Motor neuron (in vitro differentiated cells): ENCODE results near the gene PTPRE. TPM values are rescaled to one million over a fixed set of nuclear protein-coding genes. Genes with fewer than 3 reads are reported as not detected.

ENCODE experiments used
- ATAC-seq, 8 experiments: fragments of 200-7000 bp; cut with Tn5 transposase; replicated peaks in 6 of 8; 2 replicates each; pipeline ENCODE4 v1.8.0; 2021; ENCODE audit warnings: mild to moderate bottlenecking in 8 of 8, moderate library complexity in 8 of 8
- H3K27ac ChIP-seq, 2 donors: fragments of 250-450 bp; sonication (Bioruptor Pico); 2 replicates each; pipeline ENCODE4 v1.9.0; 2021; ENCODE audit warnings: antibody characterized with exemption in 2 of 2, mild to moderate bottlenecking in 2 of 2, moderate library complexity in 1 of 2
- H3K4me1 ChIP-seq, 2 donors: fragments of 250-450 bp; sonication (Bioruptor Pico); replicated peaks in 1 of 2; 2 replicates each; pipeline ENCODE4 v1.6.1; 2021; ENCODE audit warnings: antibody characterized with exemption in 2 of 2, mild to moderate bottlenecking in 2 of 2, moderate library complexity in 1 of 2
- H3K4me3 ChIP-seq, 5 donors: fragments of 250-450 bp; sonication (Bioruptor Pico); 2 replicates each; pipeline ENCODE4 v1.9.0; 2021; ENCODE audit warnings: antibody characterized with exemption in 5 of 5, mild to moderate bottlenecking in 5 of 5, moderate library complexity in 4 of 5
- WGBS, 10 experiments: fragments of 450-650 bp; shearing (Covaris generic); methylation state at CpG; one replicate each; pipeline ENCODE4 v1.0.0; 2022; 5-methylcytosine and 5-hydroxymethylcytosine counted together
- in situ Hi-C, 9 experiments: fragments of 400-800 bp; cut with MboI; loops; one replicate each; pipeline ENCODE4 v1.15.0; 2021; ENCODE audit warnings: low sequenced_read_pairs in 9 of 9, low pct_unique_long_range_greater_than_20kb in 2 of 9; ENCODE audit not compliant: unreplicated experiment in 9 of 9
- total RNA-seq, 8 experiments: library from RNA; unstranded; fragments of 300-600 nt; gene quantifications; 2 replicates each; pipeline versions ENCODE4 v1.2.3 to v1.2.4, GENCODE V29; 2022

Gene PTPRE
- total RNA-seq, 8 experiments from 2014 or later = 0.09 to 17.6 (median 3.9) TPM

DNA sequence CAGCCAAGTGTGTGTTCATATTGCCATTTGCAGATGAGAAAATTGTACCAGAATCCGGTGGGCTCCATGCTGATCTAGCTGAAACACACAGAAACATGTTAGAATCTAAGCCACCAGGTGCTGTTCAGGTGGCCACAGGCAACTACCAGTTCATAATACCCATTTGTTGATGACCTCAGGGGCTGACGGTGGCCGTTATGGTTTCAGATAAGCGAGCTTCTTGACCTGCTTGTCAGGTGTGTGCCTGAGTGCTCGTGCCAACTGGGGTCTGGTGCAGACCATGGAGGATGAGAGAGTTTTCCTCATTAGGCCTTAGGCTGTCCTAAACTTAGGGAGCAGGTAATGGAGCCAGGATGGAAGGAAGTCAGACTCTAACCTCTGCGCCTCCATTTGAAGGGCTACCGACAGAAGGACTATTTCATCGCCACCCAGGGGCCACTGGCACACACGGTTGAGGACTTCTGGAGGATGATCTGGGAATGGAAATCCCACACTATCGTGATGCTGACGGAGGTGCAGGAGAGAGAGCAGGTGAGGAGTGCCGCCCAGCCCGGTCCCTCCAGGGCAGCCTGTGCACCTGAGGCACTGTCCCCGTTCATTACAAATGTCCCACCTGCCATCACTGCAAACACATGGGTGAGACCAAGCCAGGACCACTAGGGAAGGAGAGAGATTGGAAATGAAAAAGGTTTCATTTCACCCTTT lies 166.2 kb downstream of the PTPRE start:
- no peaks in the 10 kb centered on the region for H3K4me1 ChIP-seq
- ATAC-seq = no peak
- 40 to 80% (median 65%) methylated on average over 1 to 8 of the region's 14 CpGs; no CpG with 5 or more reads in 4 of the 10 experiments for WGBS, 10 experiments
- in situ Hi-C loops = loop anchor here in 4 of 9 experiments (10.0 to 25.0 kb wide), 3 partner anchors 72 to 361 kb away; partner anchors contain the start of gene PTPRE (in 1 of the 4)
- no peak overlapping the region for H3K4me3 ChIP-seq
- H3K27ac ChIP-seq = no peak overlapping the region

DNA sequence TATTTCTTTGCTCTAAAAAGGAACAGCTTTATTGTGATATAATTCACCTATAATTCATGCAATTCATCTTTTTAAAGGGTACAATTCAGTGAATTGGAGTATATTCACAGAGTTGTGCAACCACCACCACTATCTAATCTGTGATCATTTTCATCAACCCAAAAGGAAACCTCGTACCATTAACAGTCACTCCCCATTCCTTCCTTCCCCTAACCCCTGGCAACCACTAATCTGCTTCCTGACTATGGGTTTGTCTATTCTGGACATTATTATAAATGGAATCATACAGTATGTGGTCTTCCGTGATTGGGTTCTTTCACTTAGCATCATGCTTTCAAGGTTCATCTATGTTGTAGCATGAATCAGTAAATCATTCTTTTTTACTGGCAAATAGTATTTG lies 167.0 kb downstream of the PTPRE start:
- in situ Hi-C loops = loop anchor here in 4 of 9 experiments (10.0 to 25.0 kb wide), 3 partner anchors 71 to 362 kb away; partner anchors contain the start of gene PTPRE (in 1 of the 4)
- 41 to 100% (median 92%) methylated on average over 1 to 2 of the region's 2 CpGs; no CpG with 5 or more reads in 3 of the 10 experiments for WGBS, 10 experiments
- Histone ChIP-seq H3K4me1 (no peaks in the 10 kb centered on the region), H3K27ac (no peak overlapping the region), H3K4me3 (no peak overlapping the region)
- no peak for ATAC-seq

DNA sequence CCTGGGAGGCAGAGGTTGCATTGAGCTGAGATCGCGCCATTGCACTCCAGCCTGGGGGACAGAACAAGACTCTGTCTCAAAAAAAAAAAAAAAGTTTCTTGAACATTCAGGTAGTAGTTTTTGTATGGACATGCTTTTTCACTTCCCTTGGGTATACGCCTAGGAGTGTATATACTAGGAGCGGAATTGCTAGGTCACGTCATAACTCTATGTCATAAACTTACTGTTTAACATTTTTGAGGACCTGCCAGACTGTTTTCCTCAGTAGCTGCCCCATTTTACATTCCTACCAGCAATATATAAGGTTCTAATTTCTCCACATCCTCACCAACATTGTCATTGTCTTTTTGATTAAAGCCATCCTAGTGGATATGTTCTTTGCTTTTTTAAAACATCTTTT lies 167.7 kb downstream of the PTPRE start:
- Histone ChIP-seq H3K4me1 (no peaks in the 10 kb centered on the region), H3K27ac (no peak overlapping the region), H3K4me3 (no peak overlapping the region)
- ATAC-seq = no peak
- in situ Hi-C loops = loop anchor here in 4 of 9 experiments (10.0 to 25.0 kb wide), 3 partner anchors 70 to 362 kb away; partner anchors contain the start of gene PTPRE (in 1 of the 4)
- 71 to 100% (median 92%) methylated on average over 1 to 5 of the region's 5 CpGs; no CpG with 5 or more reads in 2 of the 10 experiments for WGBS, 10 experiments

DNA sequence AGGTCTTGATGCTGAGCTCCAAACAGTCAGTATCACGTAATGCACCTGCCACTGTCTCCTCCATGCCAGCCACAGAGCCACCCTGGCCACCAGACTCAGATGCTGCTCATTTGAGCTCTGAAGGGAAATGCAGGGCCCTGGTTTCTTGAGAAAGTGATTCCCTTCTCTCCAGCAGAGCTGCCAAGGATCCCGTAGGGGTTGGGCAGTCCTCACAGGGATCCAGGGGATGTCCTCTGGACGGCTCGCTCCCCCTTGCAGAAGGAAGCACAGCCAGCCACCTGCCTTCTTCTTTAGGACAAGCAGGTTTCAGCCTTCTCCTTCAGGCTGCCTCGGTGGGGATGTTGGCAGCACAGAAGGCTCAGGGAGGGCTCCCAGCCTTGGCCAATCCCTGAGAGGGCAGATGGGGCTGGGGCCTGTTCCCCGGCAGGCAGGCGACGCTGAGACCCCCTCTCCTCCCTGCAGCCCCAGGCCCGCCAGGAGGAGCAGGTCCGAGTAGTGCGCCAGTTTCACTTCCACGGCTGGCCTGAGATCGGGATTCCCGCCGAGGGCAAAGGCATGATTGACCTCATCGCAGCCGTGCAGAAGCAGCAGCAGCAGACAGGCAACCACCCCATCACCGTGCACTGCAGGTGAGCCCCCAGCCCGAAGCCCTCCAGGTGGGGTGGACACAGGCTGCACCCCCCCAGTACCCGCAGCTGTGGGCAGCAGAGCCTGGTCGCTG lies 170.4 kb downstream of the PTPRE start:
- WGBS, 10 experiments = 73 to 80% (median 80%) methylated on average over 1 to 2 of the region's 21 CpGs; no CpG with 5 or more reads in 6 of the 10 experiments
- no peak for ATAC-seq
- Histone ChIP-seq H3K27ac (no peak overlapping the region), H3K4me3 (no peak overlapping the region), H3K4me1 (no peaks in the 10 kb centered on the region)
- in situ Hi-C loops = loop anchor here in 2 of 9 experiments (10.0 kb wide), 2 partner anchors 67 to 173 kb away; partner anchors contain the start of gene PTPRE (in 1 of the 2)

DNA sequence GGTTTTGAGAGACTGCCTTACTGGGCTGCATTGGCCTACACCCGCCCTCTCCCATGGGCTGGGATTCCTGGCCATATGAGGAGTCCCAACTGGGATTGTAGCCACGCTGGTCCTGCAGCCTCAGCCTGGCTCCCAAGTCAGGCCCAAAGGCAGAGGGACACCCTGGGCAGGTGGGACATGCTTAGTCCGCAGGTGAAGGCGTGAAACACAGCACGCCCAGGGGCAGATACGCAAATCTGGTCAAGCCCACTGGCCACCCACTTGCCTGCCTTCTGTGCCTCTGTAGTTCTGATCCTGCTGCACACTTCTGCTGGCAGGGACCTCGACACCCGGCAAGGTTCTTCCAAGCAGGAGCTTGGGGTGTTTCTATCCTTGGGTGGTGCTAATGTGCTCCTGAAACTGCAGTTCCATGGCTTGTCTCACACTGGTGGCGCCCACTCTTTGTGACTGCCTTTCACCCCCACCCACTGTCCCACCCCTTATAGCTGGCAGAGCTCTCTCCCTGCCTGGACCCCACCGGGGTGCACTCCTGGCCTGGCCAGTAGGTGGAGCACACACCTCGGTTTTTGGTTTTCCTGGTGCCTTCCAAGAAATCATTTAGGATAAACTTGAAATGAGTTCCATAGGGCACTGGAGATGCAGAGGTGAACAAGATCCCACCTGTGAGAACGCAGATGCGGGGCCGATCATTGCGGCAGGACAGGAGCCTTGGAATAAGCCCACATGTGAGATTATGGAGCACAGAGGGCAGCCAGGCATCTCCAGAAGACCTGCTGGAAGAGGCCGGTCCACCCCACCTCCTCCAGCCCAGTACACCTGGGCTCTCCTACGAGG lies 171.4 kb downstream of the PTPRE start:
- in situ Hi-C loops = loop anchor here in 2 of 9 experiments (10.0 kb wide), 2 partner anchors 66 to 174 kb away; partner anchors contain the start of gene PTPRE (in 1 of the 2)
- no peak overlapping the region for H3K27ac ChIP-seq
- peak; percentile 30 to 95 (median 65) for ATAC-seq
- WGBS, 10 experiments = 0 to 73% (median 46%) methylated on average over 1 to 9 of the region's 17 CpGs; no CpG with 5 or more reads in 6 of the 10 experiments
- no peaks in the 10 kb centered on the region for H3K4me1 ChIP-seq
- H3K4me3 ChIP-seq = no peak overlapping the region

DNA sequence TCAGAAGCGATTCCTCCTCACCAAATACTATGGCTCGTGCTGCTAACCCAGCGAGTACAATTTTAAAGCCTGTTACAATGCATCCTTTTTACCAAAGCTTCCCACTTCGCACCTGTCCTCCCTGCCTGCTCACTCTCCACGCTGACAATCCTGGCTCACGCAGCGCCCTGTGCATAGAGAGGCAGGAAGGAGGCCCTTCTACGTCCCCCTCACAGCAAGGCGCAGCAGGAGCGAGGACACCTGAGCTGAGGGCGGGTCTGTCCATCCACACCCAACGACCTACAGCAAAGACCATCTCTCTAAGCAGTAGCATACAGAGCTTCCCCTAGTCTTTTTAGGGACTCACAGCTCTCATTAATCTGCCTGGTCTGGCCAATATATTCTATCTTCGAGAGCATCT lies 173.3 kb downstream of the PTPRE start:
- ATAC-seq = no peak
- no peaks in the 10 kb centered on the region for H3K4me1 ChIP-seq
- 0 to 100% (median 72%) methylated on average over 1 to 12 of the region's 13 CpGs for WGBS, 10 experiments
- in situ Hi-C loops = no loop called here
- no peak overlapping the region for H3K27ac ChIP-seq
- H3K4me3 ChIP-seq = no peak overlapping the region

DNA sequence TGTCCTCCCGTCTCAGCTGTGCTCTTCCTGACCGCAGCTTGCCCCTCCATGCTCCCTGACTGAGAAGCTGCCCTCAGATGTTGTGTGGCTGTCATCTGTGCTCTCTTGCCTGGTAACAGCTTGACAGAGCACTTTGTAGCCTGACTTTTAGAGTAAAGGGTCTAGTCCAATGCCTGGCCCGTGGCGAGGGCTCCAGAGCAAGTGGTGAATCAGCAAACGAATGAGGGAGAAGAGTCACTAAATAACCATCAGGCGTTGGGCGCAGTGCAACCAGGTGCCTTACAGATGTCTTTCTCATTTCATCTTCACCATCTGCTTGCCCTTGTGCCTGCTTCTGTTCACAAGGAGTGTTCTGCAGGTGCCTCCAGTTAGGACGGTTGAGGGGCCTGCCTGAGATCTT lies 173.7 kb downstream of the PTPRE start:
- WGBS, 10 experiments = 20 to 100% (median 83%) methylated on average over 1 to 8 of the region's 8 CpGs; no CpG with 5 or more reads in 1 of the 10 experiments
- in situ Hi-C loops = no loop called here
- no peak for ATAC-seq
- no peaks in the 10 kb centered on the region for H3K4me1 ChIP-seq
- no peak overlapping the region for H3K27ac ChIP-seq
- H3K4me3 ChIP-seq = no peak overlapping the region

DNA sequence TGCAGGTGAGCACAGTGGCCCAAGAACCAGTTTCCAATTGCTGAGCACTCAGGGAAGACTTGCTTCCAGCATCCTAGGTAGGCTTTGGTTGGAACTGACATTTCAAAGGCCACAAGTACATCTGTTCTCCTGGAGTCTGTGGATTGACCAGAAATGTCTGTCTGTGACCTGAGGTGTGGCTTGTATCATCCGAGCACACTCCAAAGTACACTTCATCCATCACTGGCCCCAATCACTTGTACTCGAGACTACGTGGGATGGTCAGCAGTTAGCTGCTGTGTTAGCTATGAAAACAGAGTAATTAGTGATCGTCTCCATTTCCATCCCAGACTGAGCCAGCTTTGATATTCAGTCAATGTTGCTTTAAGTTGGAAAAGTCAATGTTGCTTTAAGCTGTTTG lies 174.3 kb downstream of the PTPRE start:
- Histone ChIP-seq H3K4me1 (no peaks in the 10 kb centered on the region), H3K4me3 (no peak overlapping the region), H3K27ac (no peak overlapping the region)
- in situ Hi-C loops = no loop called here
- no peak for ATAC-seq
- 60 to 100% (median 79%) methylated on average over 1 to 4 of the region's 4 CpGs; no CpG with 5 or more reads in 3 of the 10 experiments for WGBS, 10 experiments

DNA sequence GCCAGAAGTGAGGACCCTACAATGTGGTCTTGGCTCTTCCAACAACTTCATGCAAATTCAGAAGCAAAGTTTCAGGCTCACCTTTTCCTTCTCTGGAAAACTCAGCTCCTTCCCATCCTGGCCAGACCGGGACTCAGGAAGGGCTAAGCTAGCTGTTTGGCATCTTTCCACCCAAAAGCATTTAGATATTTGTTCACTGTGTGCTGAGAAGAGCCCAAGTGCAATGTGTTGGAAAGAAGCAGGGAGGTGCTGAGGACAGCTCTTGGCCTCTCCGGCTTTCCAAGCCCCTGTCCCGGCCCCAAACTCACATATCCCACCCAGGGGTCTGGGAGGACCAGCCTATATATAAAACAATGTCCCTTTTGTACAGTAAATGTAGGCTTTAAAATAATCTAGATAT lies 174.8 kb downstream of the PTPRE start:
- peak in 1 of 8 experiments; percentile 9 for ATAC-seq
- H3K27ac ChIP-seq = no peak overlapping the region
- H3K4me3 ChIP-seq = no peak overlapping the region
- 0 to 76% (median 58%) methylated on average over 1 to 3 of the region's 3 CpGs; no CpG with 5 or more reads in 3 of the 10 experiments for WGBS, 10 experiments
- in situ Hi-C loops = no loop called here
- no peaks in the 10 kb centered on the region for H3K4me1 ChIP-seq

DNA sequence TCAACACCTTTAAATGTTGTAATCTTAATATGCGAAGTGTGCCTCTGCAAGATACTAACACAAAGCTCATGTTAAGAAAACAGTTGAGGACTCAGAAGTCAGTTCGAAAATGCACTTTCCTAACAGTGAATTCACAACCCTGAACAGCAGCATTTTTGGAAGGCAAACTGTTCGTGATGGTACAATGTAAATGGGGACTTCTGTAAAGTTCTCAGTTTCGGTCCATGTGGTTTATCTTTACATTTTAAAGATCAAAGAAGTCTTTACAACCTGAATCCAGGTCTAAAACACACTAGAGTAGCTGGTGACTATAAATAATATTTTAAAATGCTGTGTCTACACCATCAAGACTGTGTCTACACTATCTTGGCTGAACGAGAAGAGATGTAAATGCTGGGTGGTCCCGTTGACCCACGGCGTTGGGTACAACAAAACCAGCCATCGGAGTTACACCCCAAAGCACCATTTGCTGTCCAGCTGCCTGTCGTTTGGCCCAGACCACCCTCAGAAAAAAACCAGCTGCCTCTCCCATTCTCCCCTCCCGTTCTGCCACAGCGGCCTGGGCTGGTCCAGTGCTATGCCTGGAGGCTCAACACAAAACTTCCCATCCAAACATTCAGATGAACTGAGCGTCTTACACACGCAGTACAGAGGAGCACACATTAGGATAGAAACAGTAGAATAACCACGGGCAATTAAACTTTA lies 176.4 kb downstream of the PTPRE start:
- no peak overlapping the region for H3K4me3 ChIP-seq
- no peak for ATAC-seq
- in situ Hi-C loops = no loop called here
- no peaks in the 10 kb centered on the region for H3K4me1 ChIP-seq
- 40 to 96% (median 76%) methylated on average over 2 to 14 of the region's 15 CpGs for WGBS, 10 experiments
- no peak overlapping the region for H3K27ac ChIP-seq

DNA sequence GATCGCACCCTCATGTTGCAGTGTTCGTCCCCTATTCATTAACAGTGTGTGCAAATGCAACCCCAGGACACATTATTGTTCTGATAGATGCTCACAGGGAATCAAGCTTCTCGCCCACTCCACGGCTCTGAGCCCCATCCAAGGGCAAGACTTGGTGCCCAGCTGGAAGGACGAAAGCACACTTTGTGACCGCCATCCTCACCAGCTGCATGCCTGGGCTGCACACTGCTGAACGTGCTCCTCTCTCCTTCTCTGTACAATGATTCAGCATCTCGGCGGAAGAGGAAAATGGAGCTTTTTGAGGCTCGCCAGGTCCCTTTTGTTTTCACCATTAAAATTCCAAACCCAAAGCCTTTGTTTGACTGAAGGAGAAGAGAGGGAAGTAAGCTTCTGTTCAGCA lies 177.5 kb downstream of the PTPRE start:
- H3K4me1 ChIP-seq = no peaks in the 10 kb centered on the region
- H3K4me3 ChIP-seq = no peak overlapping the region
- in situ Hi-C loops = no loop called here
- WGBS, 10 experiments = 82 to 100% (median 90%) methylated on average over 2 to 8 of the region's 10 CpGs; no CpG with 5 or more reads in 2 of the 10 experiments
- H3K27ac ChIP-seq = no peak overlapping the region
- no peak for ATAC-seq

DNA sequence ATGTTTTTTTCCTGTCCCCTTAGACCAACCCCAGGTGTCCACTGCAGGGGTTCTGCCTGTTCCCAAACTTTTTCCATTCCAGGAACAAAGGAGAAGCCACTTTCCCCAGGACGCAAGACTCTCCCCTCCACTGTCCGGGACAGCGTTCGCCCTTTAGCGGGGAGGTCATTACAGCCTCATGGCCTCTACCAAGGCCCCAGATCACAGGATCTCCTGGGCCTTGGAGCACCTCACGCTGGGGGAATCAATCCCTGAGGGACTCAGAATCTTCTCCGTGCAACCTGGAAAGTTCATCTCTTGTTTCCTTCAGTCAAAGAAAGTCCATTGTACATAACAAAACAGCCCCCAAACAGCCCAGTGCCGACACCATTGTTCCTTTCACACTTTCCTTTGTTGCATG lies 178.1 kb downstream of the PTPRE start:
- no peak overlapping the region for H3K27ac ChIP-seq
- no peak for ATAC-seq

More for the DNA sequence above, 178.1 kb downstream of the PTPRE start:
- in situ Hi-C loops = no loop called here
- Histone ChIP-seq H3K4me3 (no peak overlapping the region), H3K4me1 (no peaks in the 10 kb centered on the region)
- 44 to 94% (median 70%) methylated on average over 1 to 8 of the region's 8 CpGs; no CpG with 5 or more reads in 2 of the 10 experiments for WGBS, 10 experiments
